Stimulated activated CD4-positive, alpha-beta T cell treated with anti-CD3 and anti-CD28 coated beads, Interleukin-2, amount 100 ng/mL, for 48 hours (primary cell): ENCODE data around the gene MRPL14.
"Not testable (repeated sequence)": the region's sequence is repeated elsewhere in the genome, so short reads cannot be mapped to it uniquely, and the experiment has no call there.

ENCODE experiments used
- DNase-seq, 2 donors: peaks; one replicate each; pipeline ENCODE4 v3.0.0-alpha.2; 2020

Gene MRPL14

GRCh38 chr6:44149369-44150012, 22.2 kb upstream of the MRPL14 start:
- DNase-seq = no peak

GRCh38 chr6:44148306-44148705, 21.1 kb upstream of the MRPL14 start:
- DNase-seq = no peak

GRCh38 chr6:44147256-44147655, 20.0 kb upstream of the MRPL14 start:
- no peak for DNase-seq

- no peak for DNase-seq
Observed at GRCh38 chr6:44146685-44147084, 19.4 kb upstream of the MRPL14 start.

- no peak for DNase-seq
Observed at GRCh38 chr6:44145839-44146238, 18.6 kb upstream of the MRPL14 start.

- DNase-seq = not testable (repeated sequence)
Observed at GRCh38 chr6:44144536-44144935, 17.3 kb upstream of the MRPL14 start.

GRCh38 chr6:44143731-44144130, 16.5 kb upstream of the MRPL14 start:
- no peak for DNase-seq

- no peak for DNase-seq
Observed at GRCh38 chr6:44142835-44143234, 15.6 kb upstream of the MRPL14 start.

- no peak for DNase-seq
Observed at GRCh38 chr6:44139351-44139743, 12.1 kb upstream of the MRPL14 start.

- DNase-seq = no peak
Observed at GRCh38 chr6:44138717-44139350, 11.6 kb upstream of the MRPL14 start.

- DNase-seq = no peak
Observed at GRCh38 chr6:44135875-44136274, 8.6 kb upstream of the MRPL14 start.

- no peak for DNase-seq
Observed at GRCh38 chr6:44135173-44135758, 8.0 kb upstream of the MRPL14 start.

GRCh38 chr6:44133981-44134711, 6.9 kb upstream of the MRPL14 start:
- no peak for DNase-seq

- no peak for DNase-seq
Observed at GRCh38 chr6:44133003-44133931, 6.0 kb upstream of the MRPL14 start.

GRCh38 chr6:44132476-44132875, 5.2 kb upstream of the MRPL14 start:
- no peak for DNase-seq

GRCh38 chr6:44131892-44132291, 4.6 kb upstream of the MRPL14 start:
- DNase-seq = no peak

GRCh38 chr6:44129841-44130322, 2.6 kb upstream of the MRPL14 start:
- DNase-seq = no peak

GRCh38 chr6:44128020-44128917, 1.0 kb upstream of the MRPL14 start:
- peak; percentile 7 to 10 for DNase-seq

- DNase-seq = peak; percentile 66 to 77
Observed at GRCh38 chr6:44126320-44127149, 717 bp downstream of the MRPL14 start.

- DNase-seq = no peak
Observed at GRCh38 chr6:44123544-44123943, 3.7 kb downstream of the MRPL14 start.
